ENCODE data around the gene DAGLA.

Gene DAGLA

DNA sequence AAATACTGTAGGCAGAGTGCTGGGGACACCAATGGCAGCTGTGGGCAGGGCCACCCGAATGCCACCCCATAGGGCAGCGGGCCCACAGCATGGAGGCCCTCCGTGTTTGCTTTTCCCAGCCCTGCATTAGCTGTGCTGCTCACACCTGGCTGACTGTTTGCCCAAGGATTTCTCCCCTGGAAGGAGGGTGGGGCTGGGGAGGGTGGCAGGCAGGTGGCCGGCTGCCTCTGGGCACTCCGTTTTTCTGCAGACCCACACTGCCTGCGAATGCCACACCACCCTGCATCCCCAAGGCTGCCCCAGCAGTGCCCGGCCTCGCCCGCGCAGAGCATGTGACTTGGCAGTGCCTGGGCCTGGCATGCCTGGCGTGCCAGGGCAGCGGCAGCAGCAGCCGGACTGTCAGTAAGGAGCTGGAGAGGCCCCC lies 19.6 kb downstream of the DAGLA start:
- peak; percentile 72; the same call in 1 of the 2 replicates for TF ChIP-seq ZFX (IDR thresholded peaks at IDR 0.05)
- TF ChIP-seq, protein P1, sequence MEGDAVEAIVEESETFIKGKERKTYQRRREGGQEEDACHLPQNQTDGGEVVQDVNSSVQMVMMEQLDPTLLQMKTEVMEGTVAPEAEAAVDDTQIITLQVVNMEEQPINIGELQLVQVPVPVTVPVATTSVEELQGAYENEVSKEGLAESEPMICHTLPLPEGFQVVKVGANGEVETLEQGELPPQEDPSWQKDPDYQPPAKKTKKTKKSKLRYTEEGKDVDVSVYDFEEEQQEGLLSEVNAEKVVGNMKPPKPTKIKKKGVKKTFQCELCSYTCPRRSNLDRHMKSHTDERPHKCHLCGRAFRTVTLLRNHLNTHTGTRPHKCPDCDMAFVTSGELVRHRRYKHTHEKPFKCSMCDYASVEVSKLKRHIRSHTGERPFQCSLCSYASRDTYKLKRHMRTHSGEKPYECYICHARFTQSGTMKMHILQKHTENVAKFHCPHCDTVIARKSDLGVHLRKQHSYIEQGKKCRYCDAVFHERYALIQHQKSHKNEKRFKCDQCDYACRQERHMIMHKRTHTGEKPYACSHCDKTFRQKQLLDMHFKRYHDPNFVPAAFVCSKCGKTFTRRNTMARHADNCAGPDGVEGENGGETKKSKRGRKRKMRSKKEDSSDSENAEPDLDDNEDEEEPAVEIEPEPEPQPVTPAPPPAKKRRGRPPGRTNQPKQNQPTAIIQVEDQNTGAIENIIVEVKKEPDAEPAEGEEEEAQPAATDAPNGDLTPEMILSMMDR (conservative IDR thresholded peaks at IDR 0.05) = no peak
- peak overlapping the region; percentile 95 for H3K27ac ChIP-seq

DNA sequence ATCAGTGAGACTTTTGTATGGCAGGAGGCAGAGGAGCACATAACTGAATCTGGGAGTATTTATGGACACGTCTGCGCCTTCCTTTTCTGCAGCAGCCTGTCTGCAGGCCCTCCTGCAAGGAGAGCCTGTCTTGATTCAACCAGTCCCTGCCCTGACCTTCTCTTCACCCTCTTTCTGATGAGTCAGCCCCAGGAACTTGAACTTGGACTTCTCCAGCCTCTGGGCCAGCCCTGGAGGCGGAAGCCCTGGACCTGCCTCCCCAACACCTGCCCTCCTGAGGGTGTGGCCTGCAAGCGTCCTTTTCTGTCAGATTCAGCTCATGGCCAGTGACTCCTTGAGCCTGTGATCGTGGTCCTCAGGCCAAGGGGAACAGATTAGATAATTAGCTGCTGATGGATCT lies 20.0 kb downstream of the DAGLA start:
- peak overlapping the region; percentile 95 for H3K27ac ChIP-seq
- TF ChIP-seq ZFX (IDR thresholded peaks at IDR 0.05) = no peak; the same call in 1 of the 2 replicates
- TF ChIP-seq, protein P1 (conservative IDR thresholded peaks at IDR 0.05) = no peak

DNA sequence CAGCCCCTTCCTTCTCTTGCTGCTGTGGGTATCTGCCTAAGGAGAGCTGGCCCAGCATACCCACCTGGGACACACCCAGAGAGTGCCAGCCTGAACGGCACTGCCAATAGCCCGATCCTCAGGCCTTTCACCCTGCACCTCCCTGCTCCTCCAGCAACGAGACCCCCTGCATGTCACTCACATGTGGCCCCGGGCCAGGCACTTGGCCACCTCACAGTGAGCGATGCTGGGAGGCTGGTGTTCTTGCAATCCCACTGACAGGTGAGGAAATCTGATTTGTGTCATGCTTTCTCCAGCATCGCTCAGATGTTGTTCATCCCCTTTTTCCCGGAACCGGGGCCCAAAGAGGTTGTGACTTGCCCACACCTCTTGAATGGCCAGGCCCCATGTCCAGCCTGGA lies 20.5 kb downstream of the DAGLA start:
- peak overlapping the region; percentile 95 for H3K27ac ChIP-seq
- TF ChIP-seq, protein P1 (conservative IDR thresholded peaks at IDR 0.05) = no peak
- no peak for TF ChIP-seq ZFX (IDR thresholded peaks at IDR 0.05)

DNA sequence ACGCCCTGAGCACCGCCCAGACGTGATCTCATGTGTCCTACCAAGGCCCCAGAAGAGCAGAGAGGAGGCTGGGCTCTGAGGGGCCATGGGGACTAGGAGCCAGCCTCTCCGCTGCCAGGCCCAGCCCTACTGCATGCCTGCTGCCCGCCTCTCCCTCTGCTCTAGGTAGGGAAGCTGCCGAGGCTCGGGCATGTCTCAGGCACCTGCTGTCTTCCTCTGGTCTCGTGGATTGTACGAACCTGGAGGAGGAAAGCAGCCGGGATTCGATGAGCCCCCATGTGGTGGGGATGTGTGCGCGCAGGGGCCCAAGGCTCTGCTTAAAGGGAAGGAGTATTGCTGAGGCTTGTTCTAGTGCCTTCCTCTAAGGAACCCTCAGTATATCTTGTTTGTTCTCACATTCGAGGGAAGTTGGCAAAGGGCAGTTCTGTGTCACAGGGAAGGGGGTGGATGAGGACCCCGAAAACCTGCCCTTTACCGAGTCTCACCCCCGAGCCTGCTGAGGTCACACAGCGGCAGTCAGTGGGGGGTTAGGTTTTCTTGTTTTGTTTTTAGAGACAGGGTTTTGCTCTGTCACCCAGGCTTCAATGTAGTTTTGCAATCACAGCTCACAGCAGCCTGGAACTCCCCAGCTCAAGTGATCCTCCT lies 21.2 kb downstream of the DAGLA start:
- TF ChIP-seq ZFX (IDR thresholded peaks at IDR 0.05) = no peak
- TF ChIP-seq, protein P1 (conservative IDR thresholded peaks at IDR 0.05) = no peak
- peak overlapping the region; percentile 95 for H3K27ac ChIP-seq

DNA sequence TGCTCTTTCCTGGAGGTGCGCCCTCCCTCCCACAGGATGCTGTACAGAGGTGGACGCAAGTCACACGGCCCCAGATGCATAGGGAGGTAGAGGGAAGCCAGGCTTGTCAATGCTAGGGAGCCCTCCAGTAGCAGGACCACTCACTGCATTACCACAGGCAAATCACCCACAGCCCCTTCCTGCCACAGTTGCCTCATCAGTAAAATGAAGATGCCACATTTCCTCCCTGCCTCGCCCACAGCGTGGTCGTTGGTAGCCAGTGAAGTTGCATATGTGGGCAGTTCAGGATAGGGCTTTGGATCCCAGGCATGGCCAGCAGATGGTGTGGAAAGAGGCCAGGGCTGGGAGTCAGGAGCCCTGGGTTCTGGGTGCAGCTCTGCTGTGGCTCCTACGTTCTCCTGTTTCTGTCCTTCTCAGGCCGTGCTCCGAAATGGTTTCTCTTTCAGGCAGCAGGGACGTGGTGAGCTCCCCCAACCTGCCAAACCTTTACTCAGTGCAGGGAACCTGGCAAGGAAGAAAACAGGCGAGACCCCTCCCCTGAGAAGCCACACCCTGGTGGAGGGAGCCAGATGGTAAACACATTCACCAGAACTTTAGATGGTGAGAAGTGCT lies 22.6 kb downstream of the DAGLA start:
- TF ChIP-seq, protein P1 (conservative IDR thresholded peaks at IDR 0.05) = no peak
- TF ChIP-seq ZFX (IDR thresholded peaks at IDR 0.05) = no peak
- no peak overlapping the region for H3K27ac ChIP-seq

DNA sequence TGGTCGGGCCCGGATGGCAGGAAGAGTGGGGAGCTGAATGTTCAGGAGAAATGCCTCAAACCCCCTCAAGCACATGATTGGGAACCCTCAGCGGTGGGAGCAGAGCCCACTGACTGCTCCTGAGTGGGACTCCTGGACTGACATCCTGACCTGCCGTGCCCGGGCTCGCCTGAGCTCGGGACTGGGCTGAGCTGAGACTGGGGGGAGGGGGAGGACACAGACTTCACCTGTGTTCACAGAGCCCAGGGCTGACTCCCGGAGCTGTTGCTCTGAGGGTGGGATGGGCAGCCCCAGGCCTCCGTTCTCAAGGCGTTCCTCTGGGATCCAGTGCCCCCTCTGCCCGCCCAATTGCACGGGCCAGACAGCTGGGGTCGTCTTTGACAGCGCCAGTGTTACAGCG lies 24.6 kb downstream of the DAGLA start:
- TF ChIP-seq, protein P1 (conservative IDR thresholded peaks at IDR 0.05) = no peak
- TF ChIP-seq ZFX (IDR thresholded peaks at IDR 0.05) = no peak
- no peak overlapping the region for H3K27ac ChIP-seq
